A549 (cell line): ENCODE measurements around the gene SRRM2. TPM values are rescaled to one million over a fixed set of nuclear protein-coding genes. Genes with fewer than 3 reads are reported as not detected.

ENCODE experiments used
- ATAC-seq, 2 experiments: fragments of 200-7000 bp in 1 of 2; fragments of >200 bp in 1 of 2; cut with Nextera tagmentation in 1 of 2; cut with Tn5 transposase in 1 of 2; 3 replicates each; pipeline versions ENCODE4 v1.8.0 to v1.9.1; 2018 to 2020; ENCODE audit warnings: mild to moderate bottlenecking in 1 of 2, moderate library complexity in 1 of 2
- CTCF ChIA-PET: fragments of 300-600 bp; sonication (Branson Sonifier 250); formaldehyde crosslinking; extraction: SDS; loops from one replicate; lab custom pipeline; 2021; ENCODE audit warnings: antibody characterized with exemption, inconsistent platforms; lab: Yijun Ruan, JAX
- POLR2A ChIA-PET: fragments of 350-600 bp; formaldehyde crosslinking; extraction: SDS; loops from one replicate; lab custom pipeline; 2021; ENCODE audit warnings: antibody characterized with exemption, inconsistent platforms; lab: Yijun Ruan, JAX
- DNase-seq, 2 experiments: peaks; one replicate each; pipeline versions ENCODE4 v3.0.0 to v3.0.0-alpha.2; 2011 to 2016; ENCODE audit warnings: low read depth in 1 of 2, low spot score in 1 of 2
- FAIRE-seq: peaks from 2 replicates; lab custom pipeline; 2011; peaks lifted over from hg19 to GRCh38; lab: Jason Lieb, UNC
- H3K27ac ChIP-seq, 2 experiments: fragments of >200 bp; sonication (Bioruptor Twin); formaldehyde crosslinking; 3 replicates each; pipeline ENCODE4 v1.5.1; 2016 to 2017
- H3K4me1 ChIP-seq: fragments of >200 bp; sonication (Bioruptor Twin); formaldehyde crosslinking; 3 replicates; pipeline ENCODE4 v1.6.1; 2016
- H3K4me2 ChIP-seq: fragments of >200 bp; sonication (Bioruptor Twin); formaldehyde crosslinking; 3 replicates; pipeline ENCODE4 v1.6.1; 2016
- H3K4me3 ChIP-seq: fragments of >200 bp; sonication (Bioruptor Twin); formaldehyde crosslinking; 3 replicates; pipeline ENCODE4 v1.5.1; 2016
- H3K9me3 ChIP-seq: fragments of >200 bp; sonication (Bioruptor Twin); formaldehyde crosslinking; 3 replicates; pipeline ENCODE4 v1.6.1; 2016
- CBX8 ChIP-seq: fragments of 200-600 bp; sonication (generic); IDR thresholded peaks from 2 replicates; pipeline ENCODE4 v1.6.1; 2016
- ELK1 ChIP-seq: fragments of 150-350 bp; IDR thresholded peaks from 2 replicates; pipeline ENCODE4 v1.6.1; 2014; ENCODE audit warnings: low read depth, mild to moderate bottlenecking, low read length
- FOXS1 ChIP-seq: fragments of 250-450 bp; sonication (Bioruptor Pico); IDR thresholded peaks from 2 replicates; pipeline ENCODE4 v1.5.0; 2020; ENCODE audit warnings: mild to moderate bottlenecking, moderate library complexity
- HDAC2 ChIP-seq: fragments of 200-600 bp; sonication (generic); IDR thresholded peaks from 2 replicates; pipeline ENCODE4 v1.6.1; 2016
- HES2 ChIP-seq: fragments of >200 bp; sonication (Bioruptor Twin); formaldehyde crosslinking; IDR thresholded peaks from 2 replicates; pipeline ENCODE4 v1.6.1; 2016
- HMGXB4 ChIP-seq: fragments of 250-450 bp; sonication (Bioruptor Pico); IDR thresholded peaks from 2 replicates; pipeline ENCODE4 v1.5.0; 2021; ENCODE audit warnings: mild to moderate bottlenecking, moderate library complexity, borderline replicate concordance
- HOXB13 ChIP-seq: fragments of 250-450 bp; sonication (Bioruptor Pico); IDR thresholded peaks from 2 replicates; pipeline ENCODE4 v1.5.0; 2020; ENCODE audit warnings: low read depth, mild to moderate bottlenecking, moderate library complexity
- HOXB5 ChIP-seq: fragments of 250-450 bp; sonication (Bioruptor Pico); IDR thresholded peaks from 2 replicates; pipeline ENCODE4 v1.5.0; 2020; ENCODE audit warnings: mild to moderate bottlenecking, moderate library complexity
- MAX ChIP-seq: IDR thresholded peaks from 2 replicates; pipeline ENCODE4 v1.6.1; 2012
- MAZ ChIP-seq: fragments of 150-350 bp; IDR thresholded peaks from 2 replicates; pipeline ENCODE4 v1.6.1; 2014; ENCODE audit warnings: antibody characterized with exemption, low read depth, low read length, borderline replicate concordance
- NPAS2 ChIP-seq: fragments of 250-450 bp; sonication (Bioruptor Pico); IDR thresholded peaks from 2 replicates; pipeline ENCODE4 v1.8.0; 2022; ENCODE audit warnings: mild to moderate bottlenecking, moderate library complexity, borderline replicate concordance
- NR3C1 ChIP-seq: fragments of >200 bp; sonication (Bioruptor Twin); formaldehyde crosslinking; IDR thresholded peaks from 3 replicates; pipeline ENCODE4 v1.6.1; 2017
- POLR2A ChIP-seq: IDR thresholded peaks from 2 replicates; pipeline ENCODE4 v1.6.1; 2012; ENCODE audit warnings: mild to moderate bottlenecking, low read length
- RARB ChIP-seq: fragments of 250-450 bp; sonication (Bioruptor Pico); IDR thresholded peaks from 2 replicates; pipeline ENCODE4 v1.8.0; 2021; ENCODE audit warnings: mild to moderate bottlenecking, moderate library complexity
- USF2 ChIP-seq: fragments of 450-650 bp; IDR thresholded peaks from 2 replicates; pipeline ENCODE4 v1.6.1; 2014; ENCODE audit warnings: antibody characterized with exemption
- ZFP36 ChIP-seq: fragments of 450-650 bp; IDR thresholded peaks from 2 replicates; pipeline ENCODE4 v1.6.1; 2014; ENCODE audit warnings: borderline replicate concordance; ENCODE audit not compliant: partially characterized antibody
- ZNF302 ChIP-seq: fragments of 250-450 bp; sonication (Bioruptor Pico); IDR thresholded peaks from 2 replicates; pipeline ENCODE4 v1.9.0; 2021; ENCODE audit warnings: inconsistent platforms, mild to moderate bottlenecking, moderate library complexity
- WGBS: methylation state at CpG from one replicate; pipeline ENCODE4 v1.1.6; 2017; ENCODE audit errors: missing lambda C conversion rate; 5-methylcytosine and 5-hydroxymethylcytosine counted together
- polyA plus RNA-seq, 4 experiments: library from polyadenylated mRNA; depleted of rRNA in 3 of 4; stranded (reverse); fragments of >200 nt; fragmentation: RNase III in 1 of 4; extraction: RNeasy Plus Mini Kit Qiagen cat#74134 plus additional on column Dnase treatment in 1 of 4; gene quantifications; 2 replicates in 3 of 4; 3 replicates in 1 of 4; pipeline ENCODE4 v1.2.3, GENCODE V29; 2011 to 2017

SRRM2 gene
- polyA plus RNA-seq, 2 of the 4 experiments (the other 2 are of a cell fraction): 167 to 512 TPM

- TF ChIP-seq ZNF302 (CRISPR knock-in tag): no peak
- TF ChIP-seq HOXB5: no peak
- TF ChIP-seq NR3C1: no peak
- no peak for TF ChIP-seq HES2
- no peak for TF ChIP-seq HMGXB4
- no peak for TF ChIP-seq ZFP36
- no peak for TF ChIP-seq HDAC2
- no peak for TF ChIP-seq MAZ
- TF ChIP-seq MAX: no peak
- no peak for TF ChIP-seq FOXS1 (CRISPR knock-in tag)
- no peak for TF ChIP-seq ELK1
- Histone ChIP-seq H3K4me2 (no peak overlapping the region), H3K9me3 (no peaks in the 10 kb centered on the region), H3K4me3 (no peak overlapping the region), H3K27ac (no peak overlapping the region), H3K4me1 (no peaks in the 10 kb centered on the region)
- FAIRE-seq: no peak
- POLR2A ChIA-PET: no interaction called here
- 65% methylated on average over 13 of the region's 14 CpGs for WGBS
- no peak for ATAC-seq
- no peak for DNase-seq
- CTCF ChIA-PET: no interaction called here
Observed at GRCh38 chr16:2713523-2713922, 38.9 kb upstream of the SRRM2 start.

- ATAC-seq: no peak
- H3K4me3 ChIP-seq: no peak overlapping the region
- ChIA-PET POLR2A (no interaction called here), CTCF (no interaction called here)
- H3K9me3 ChIP-seq: no peaks in the 10 kb centered on the region
- H3K27ac ChIP-seq: no peak overlapping the region
- TF ChIP-seq RARB (CRISPR knock-in tag) (no peak), HES2 (no peak), HOXB13 (no peak)
- DNase-seq: no peak
- FAIRE-seq: no peak
- H3K4me1 ChIP-seq: peaks cover 4% of the 10 kb centered on the region; the same call in 2 of the 3 replicates
- WGBS: 66% methylated on average over 22 of the region's 28 CpGs
- H3K4me2 ChIP-seq: no peak overlapping the region
Observed at GRCh38 chr16:2713985-2714774, 38.3 kb upstream of the SRRM2 start.

GRCh38 chr16:2715064-2715463 is 37.4 kb upstream of the SRRM2 start:
- H3K4me3 ChIP-seq: no peak overlapping the region
- ATAC-seq (no peak), DNase-seq (no peak), FAIRE-seq (no peak)
- TF ChIP-seq FOXS1 (CRISPR knock-in tag) (no peak), ZNF302 (CRISPR knock-in tag) (no peak), MAZ (no peak), POLR2A (no peak), USF2 (no peak), ZFP36 (no peak), CBX8 (no peak), NPAS2 (CRISPR knock-in tag) (no peak), NR3C1 (no peak)
- WGBS: 34% methylated on average over 5 of the region's 9 CpGs
- no peaks in the 10 kb centered on the region for H3K9me3 ChIP-seq
- CTCF ChIA-PET: no interaction called here
- no peak overlapping the region for H3K4me2 ChIP-seq
- H3K4me1 ChIP-seq: peaks cover 13% of the 10 kb centered on the region; the same call in 2 of the 3 replicates
- POLR2A ChIA-PET: no interaction called here
- H3K27ac ChIP-seq: no peak overlapping the region
